Measurements from ENCODE around the gene RBP3.
"Not testable (repeated sequence)": the region's sequence is repeated elsewhere in the genome, so short reads cannot be mapped to it uniquely, and the experiment has no call there.

Gene RBP3

DNA sequence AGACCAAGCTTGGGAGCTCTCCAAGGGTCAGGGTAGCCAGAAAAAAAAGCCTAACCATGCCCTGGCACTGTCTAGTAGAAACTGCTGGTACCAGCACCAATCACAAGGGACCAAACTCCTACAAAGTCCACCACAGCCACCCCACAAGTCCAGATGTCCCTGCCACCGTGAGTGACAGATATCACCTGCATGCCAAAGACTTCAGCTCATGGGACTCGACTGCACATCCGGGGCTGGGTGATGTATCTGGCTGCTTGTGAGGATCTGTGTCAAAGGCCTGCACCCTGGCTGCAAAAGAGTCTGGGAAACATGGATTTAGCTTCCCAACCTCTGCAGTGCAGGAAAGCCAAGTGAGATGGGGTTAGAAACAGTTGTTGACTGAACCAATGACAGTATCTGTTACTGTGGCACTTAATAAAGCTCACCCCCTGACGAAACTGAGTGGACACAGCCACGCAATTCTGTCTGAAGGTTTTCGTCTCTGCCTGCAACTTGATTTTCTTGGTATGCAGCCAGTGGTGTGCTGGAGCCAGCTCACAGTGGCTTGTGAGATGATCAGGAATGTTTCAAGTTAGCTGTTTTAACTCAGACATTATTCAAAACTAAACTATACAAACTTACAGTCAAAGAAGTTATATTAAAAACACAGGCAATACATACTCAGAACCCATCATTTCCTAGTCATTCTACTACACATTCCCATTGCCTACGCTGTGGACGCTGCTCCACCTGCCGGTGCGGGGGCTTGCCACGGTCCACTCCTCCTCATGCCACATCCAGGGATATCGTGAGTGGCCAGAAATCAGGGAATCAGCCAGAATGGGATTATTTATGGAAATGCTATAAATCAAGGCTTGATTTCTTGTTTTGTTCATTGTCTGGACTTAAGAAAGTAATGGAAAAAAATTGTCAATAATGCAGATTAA lies 26.7 kb downstream of the RBP3 start:
- DNase-seq (ENCODE audit: low spot score): peak; percentile 63

DNA sequence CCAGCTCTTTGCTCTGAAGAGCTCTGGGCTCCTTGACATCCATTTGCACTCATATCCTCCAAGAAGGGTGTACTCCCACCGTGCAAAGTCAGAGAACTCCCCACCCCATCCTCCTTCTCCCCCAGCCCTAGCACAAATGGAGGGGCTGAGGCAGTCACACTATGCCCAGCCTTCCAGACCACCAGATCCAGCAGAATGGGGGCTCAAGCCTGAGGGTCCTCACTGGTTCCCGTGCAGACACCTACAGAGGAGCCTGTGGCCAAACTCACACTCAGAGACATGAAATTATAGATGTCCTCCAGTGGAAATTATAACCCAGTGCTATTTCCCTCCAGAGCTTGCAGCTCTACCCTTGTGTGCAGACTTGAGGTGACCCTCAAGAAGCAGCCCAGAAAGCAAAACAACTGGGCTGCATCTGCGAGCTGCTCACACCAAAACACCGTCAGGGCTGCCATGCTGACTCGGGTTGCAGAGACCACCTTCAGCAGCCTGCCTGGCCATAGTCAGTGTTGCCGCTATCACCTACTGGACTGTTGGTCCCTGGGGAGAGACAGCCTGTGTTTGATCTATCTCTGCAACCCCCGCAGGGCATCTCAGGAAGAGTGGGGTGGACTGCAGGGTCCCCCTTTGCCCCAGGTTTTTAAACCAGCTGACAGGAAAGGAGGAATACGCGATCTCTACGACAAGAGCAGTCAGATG lies 28.5 kb downstream of the RBP3 start:
- peak; percentile 1 for DNase-seq (ENCODE audit: low spot score)

DNA sequence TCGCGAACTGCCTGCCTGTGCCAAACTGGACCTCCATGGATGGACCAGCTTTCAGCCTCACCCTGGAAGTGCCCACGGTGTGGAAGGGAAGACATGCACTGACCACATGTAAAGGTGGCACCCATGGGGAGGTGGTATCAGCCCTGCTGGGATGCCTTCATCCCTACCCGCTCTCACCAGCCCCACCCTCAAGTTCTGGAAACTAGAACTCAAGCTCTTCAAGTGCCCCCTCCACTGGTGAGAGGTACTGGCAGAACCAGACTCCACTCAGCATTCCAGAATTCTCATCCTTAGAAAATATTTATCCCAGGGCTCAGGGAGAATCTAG lies 30.0 kb downstream of the RBP3 start:
- peak; percentile 4 for DNase-seq (ENCODE audit: low spot score)

DNA sequence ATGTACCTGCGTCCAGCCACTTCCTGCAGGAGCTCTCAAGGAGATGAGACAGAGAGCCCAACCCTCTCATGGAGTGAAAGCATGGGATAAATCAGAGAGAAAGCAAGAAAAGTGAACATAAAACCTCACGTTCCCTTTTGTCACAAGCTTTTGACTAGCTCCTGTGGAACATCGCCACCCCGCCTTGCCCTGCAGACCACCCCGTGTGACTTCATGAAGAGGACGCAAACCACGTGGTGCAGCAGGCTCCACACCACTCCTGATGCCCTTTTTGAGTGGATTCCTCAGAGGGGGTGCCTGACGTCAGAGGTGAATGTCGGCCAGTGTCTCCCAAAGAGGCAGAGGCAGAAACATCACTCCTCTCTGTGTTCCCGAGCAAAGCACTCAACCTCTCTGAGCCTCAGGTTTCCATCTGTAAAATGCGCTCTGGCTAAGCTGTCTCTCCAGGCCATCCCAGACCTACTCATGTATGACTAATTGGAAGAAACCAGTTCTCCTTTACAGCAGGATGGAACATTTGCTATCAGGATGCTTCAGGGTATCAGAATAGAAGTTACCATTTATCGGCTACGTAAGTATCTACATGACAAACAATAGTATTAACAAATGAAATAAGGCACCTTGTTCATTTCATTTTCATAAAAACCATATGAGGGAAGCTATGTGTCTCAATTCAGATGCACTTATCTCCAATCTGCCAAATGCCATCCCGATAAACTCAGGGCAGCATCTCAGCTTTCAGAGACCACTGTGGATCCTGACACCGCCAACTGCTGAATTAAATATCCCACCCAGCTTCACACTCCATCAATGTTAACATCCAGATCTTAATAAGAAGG lies 30.7 kb downstream of the RBP3 start:
- DNase-seq (ENCODE audit: low spot score): peak; percentile 2

- peak; percentile 2 for DNase-seq (ENCODE audit: low spot score)
These were observed 31.3 kb downstream of the RBP3 start for GRCh38 chr10:47379445-47379785.

DNA sequence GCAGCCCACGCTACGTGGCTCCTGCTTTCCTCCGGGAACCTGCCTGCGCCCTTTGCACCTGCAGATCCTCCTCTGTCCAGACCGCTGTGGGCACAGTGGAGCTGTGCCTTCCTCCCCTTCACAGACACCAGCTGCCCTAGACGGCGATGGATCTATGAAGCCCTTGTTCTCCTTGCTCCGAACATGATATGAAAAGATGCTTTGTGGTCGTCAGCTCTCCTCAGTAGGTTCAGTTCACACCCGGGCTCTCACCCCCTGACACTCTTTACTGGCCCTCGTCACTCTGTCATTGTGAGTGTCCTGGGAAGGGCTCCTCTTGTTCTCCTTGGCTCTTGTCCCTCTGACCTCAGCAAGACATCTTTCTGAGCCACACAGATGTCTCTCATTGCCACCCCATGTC lies 31.7 kb downstream of the RBP3 start:
- DNase-seq (ENCODE audit: low spot score): peak; percentile 4

DNA sequence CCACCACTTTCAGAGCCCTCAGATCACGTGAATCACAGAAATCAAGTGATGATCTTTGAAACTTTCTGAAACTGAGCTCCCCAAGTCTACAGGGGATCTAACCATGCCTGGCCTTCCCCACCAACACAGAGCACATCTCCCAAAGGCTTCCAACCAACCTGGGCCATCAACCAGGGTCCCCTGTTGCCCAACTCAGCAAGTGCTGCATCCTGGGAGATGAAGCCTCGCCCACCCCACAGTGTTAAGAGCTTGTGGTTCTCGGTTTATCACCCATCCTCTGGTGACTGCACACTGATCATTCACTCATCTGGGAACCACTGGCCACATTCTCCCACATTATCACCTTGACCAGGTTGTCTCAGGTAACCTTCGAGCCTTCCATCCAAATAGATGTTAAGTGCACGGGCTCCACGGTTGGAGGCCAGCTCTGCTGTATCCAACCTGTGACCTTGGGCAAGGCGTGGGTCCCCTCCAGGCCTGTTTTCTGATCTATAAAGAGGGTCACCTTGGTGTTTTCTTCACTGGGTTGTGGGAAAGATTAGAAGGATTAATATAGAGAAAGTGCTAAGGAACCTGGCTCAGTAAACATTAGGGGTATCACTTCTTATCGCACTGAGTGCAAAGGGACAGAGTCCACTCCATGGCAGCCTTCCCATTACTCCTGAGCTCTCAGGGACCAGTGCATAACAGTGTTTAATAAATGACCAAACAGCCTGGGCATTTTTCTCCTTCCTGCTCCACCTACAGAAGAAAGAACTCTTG lies 32.4 kb downstream of the RBP3 start:
- peak; percentile 5 for DNase-seq (ENCODE audit: low spot score)

DNA sequence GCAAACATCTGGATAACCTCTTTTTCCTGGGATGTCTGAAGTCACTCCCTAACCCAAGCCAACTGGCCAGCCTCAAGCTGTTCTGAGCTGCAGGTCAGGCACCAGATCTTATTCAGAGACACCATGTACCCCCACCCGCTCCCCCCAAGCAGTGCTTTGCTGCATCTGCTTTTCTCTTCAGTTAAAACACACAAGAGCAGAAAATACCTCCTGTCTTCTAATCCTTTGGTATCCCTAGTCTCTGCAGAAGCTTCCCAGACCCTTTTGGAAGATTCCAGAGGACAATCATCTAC lies 32.9 kb downstream of the RBP3 start:
- DNase-seq (ENCODE audit: low spot score): peak; percentile 7

- DNase-seq (ENCODE audit: low spot score): peak; percentile 2
These were observed 33.5 kb downstream of the RBP3 start for GRCh38 chr10:47381427-47382379.

- peak; percentile 4 for DNase-seq (ENCODE audit: low spot score)
These were observed 35.3 kb downstream of the RBP3 start for GRCh38 chr10:47383261-47384147.

DNA sequence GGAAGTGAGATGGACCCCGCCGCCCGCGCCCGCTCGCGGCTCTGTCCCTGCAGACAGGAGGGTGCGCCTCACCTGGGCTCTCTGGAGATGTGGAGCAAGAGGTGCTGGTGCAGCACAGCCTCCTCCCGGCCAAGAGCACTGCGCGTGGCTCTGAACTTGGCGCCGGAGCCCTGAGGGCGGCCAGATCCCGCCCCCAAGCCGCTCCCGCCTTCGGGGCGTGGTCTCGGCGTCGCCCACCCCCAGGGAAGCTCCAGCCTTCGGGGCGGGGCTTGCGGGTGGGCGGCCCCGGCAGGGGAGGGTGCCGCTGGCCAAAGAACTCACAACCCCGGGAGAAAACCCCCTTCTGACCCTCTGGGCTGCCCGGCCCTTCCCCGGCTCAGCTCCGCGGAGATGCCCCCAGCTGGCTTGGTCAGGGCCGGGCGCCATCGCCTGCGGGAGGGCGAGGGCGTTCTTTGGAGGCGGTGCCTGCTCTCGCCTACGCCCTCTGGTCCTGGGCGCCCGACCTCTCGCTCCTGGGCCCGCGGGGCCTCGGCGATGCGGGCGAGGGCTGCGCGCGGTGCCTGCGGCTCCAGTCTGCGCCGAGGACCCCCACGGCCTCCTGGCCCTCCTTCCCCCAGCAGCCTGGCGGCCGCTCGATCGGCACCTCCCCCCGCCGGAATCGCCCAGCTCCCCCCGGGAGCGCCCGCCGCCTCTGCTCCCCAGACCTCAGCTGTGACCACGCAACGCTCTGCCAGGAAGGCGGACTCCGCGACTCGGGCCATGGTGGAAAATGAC lies 36.2 kb downstream of the RBP3 start, which contains the start of gene ZNF488:
Gene ZNF488 (minus strand): TSS at position 146 of the 774 bp plus-strand sequence. CDS start 15,464 bp downstream, outside the sequence.
- DNase-seq (ENCODE audit: low spot score): peak; percentile 97

- DNase-seq (ENCODE audit: low spot score): not testable (repeated sequence)
These were observed 37.9 kb downstream of the RBP3 start for GRCh38 chr10:47386104-47386503.

GRCh38 chr10:47388879-47389278 lies 40.7 kb downstream of the RBP3 start:
- DNase-seq (ENCODE audit: low spot score): no peak

DNA sequence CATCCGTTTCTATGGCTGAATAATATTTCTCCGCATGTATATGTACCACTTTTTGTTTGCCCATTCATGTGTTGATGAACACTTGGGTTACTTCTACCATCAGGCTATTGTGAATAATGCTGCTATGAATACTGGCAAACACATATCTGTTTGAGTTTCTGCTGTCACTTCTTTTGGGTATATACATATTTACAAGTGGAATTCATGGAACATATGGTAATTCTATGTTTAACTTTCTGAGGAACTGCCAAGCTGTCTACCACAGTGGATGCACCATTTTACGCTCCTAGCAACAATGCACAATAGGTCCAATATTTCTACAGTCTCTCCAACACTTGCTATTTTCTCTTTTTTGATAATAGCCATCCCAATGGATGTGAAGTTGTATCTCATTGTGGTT lies 41.5 kb downstream of the RBP3 start:
- no peak for DNase-seq (ENCODE audit: low spot score)

DNA sequence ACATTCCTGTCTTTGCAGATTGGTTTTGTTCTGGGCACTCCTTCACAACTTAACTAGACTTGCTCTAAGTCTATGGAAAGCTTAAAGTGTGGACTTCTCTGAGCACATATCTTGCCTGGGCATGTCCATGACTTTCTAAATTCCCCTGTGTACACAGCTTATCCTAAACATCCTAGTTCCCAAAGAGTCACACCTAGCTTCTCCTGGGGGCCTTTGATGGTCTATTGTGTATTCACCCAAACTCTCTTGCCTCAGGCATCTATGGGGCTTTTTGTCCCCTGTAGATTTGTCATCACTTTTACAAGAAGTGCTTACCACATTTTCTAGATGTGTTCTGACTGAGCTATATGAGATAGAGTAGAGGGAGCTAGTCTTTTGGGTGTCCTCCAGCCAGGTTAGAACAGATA lies 48.2 kb downstream of the RBP3 start:
- DNase-seq (ENCODE audit: low spot score): peak; percentile 0

GRCh38 chr10:47397256-47397655 lies 49.1 kb downstream of the RBP3 start:
- no peak for DNase-seq (ENCODE audit: low spot score)

- DNase-seq (ENCODE audit: low spot score): no peak
These were observed 52.1 kb downstream of the RBP3 start for GRCh38 chr10:47400251-47400650.

DNA sequence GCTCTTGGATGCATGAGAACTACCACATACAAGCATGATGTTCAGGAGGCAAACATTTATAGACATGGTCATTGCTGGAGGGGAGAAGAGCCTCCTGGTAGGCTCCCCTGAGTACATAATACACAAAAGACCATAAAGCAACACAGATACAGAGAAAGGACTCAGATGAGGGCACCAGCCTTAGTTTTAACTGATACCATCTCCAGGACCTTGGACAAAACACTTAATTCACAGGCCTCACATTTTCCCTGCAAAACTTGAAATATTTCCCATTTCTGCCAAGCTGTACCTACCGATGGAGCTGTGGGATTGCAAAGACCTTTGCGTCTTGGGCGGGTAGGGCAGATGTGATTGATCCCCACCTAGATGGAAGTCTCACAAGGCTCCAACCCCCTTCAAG lies 52.6 kb downstream of the RBP3 start:
- no peak for DNase-seq (ENCODE audit: low spot score)

DNA sequence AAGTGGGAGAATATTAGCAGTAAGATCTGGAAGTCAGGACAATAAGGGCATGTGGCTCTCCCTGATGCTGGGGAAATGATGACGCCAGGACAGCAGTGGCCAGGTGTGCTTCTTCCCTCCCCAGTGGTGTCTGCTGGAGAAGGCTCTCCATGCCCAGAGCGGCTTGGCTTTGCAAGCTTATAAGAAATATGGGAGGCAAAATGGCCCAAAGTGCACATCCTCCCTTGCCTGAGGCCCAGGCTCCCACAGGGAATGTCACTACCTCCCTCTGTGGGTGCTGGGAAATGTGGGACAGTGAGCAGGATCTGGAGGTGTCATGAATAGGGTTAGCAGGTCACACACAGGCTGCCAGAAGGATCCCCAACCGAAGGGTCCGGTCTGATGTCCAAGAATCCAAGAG lies 53.0 kb downstream of the RBP3 start:
- DNase-seq (ENCODE audit: low spot score): no peak

All from AG08396 (cell line).